Measurements from ENCODE around the gene SCD5. TPM values are rescaled to one million over a fixed set of nuclear protein-coding genes. Genes with fewer than 3 reads are reported as not detected.

SCD5 gene
- total and polyA plus RNA-seq, 2 experiments from 2014 or later, result 0.79 to 1.6 TPM

DNA sequence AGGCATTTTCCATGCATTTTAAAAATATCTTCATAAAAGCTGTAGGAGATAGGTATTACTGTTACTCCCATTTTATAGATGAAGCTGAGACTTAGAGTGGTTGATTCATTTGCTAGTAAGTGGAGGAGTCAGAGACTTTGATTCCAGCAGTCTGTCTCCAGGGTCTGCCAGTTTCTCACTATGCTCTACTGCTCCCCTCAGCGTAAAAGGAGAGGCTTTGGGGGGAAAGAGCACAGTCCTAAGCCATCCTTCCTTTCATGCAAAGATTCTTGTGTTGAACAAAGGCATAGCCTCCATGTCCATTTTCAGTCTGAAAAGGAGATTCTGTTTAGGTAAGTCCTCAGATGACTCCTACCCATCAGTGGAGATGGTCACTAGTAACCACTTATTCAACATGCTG, 119.1 kb downstream of the SCD5 start:
- Mint-ChIP-seq H3K27me3 (ENCODE audit: insufficient read depth, low read depth, poor library complexity) (peaks cover 1% of the 10 kb centered on the region), H3K9me3 (no peaks in the 10 kb centered on the region), H3K4me1 (peaks cover 3% of the 10 kb centered on the region; the same call in 1 of the 3 replicates), H3K27ac (no peak overlapping the region), H3K4me3 (no peak overlapping the region), H3K36me3 (ENCODE audit: low read depth) (no peaks in the 10 kb centered on the region)
- TF ChIP-seq, protein P1, sequence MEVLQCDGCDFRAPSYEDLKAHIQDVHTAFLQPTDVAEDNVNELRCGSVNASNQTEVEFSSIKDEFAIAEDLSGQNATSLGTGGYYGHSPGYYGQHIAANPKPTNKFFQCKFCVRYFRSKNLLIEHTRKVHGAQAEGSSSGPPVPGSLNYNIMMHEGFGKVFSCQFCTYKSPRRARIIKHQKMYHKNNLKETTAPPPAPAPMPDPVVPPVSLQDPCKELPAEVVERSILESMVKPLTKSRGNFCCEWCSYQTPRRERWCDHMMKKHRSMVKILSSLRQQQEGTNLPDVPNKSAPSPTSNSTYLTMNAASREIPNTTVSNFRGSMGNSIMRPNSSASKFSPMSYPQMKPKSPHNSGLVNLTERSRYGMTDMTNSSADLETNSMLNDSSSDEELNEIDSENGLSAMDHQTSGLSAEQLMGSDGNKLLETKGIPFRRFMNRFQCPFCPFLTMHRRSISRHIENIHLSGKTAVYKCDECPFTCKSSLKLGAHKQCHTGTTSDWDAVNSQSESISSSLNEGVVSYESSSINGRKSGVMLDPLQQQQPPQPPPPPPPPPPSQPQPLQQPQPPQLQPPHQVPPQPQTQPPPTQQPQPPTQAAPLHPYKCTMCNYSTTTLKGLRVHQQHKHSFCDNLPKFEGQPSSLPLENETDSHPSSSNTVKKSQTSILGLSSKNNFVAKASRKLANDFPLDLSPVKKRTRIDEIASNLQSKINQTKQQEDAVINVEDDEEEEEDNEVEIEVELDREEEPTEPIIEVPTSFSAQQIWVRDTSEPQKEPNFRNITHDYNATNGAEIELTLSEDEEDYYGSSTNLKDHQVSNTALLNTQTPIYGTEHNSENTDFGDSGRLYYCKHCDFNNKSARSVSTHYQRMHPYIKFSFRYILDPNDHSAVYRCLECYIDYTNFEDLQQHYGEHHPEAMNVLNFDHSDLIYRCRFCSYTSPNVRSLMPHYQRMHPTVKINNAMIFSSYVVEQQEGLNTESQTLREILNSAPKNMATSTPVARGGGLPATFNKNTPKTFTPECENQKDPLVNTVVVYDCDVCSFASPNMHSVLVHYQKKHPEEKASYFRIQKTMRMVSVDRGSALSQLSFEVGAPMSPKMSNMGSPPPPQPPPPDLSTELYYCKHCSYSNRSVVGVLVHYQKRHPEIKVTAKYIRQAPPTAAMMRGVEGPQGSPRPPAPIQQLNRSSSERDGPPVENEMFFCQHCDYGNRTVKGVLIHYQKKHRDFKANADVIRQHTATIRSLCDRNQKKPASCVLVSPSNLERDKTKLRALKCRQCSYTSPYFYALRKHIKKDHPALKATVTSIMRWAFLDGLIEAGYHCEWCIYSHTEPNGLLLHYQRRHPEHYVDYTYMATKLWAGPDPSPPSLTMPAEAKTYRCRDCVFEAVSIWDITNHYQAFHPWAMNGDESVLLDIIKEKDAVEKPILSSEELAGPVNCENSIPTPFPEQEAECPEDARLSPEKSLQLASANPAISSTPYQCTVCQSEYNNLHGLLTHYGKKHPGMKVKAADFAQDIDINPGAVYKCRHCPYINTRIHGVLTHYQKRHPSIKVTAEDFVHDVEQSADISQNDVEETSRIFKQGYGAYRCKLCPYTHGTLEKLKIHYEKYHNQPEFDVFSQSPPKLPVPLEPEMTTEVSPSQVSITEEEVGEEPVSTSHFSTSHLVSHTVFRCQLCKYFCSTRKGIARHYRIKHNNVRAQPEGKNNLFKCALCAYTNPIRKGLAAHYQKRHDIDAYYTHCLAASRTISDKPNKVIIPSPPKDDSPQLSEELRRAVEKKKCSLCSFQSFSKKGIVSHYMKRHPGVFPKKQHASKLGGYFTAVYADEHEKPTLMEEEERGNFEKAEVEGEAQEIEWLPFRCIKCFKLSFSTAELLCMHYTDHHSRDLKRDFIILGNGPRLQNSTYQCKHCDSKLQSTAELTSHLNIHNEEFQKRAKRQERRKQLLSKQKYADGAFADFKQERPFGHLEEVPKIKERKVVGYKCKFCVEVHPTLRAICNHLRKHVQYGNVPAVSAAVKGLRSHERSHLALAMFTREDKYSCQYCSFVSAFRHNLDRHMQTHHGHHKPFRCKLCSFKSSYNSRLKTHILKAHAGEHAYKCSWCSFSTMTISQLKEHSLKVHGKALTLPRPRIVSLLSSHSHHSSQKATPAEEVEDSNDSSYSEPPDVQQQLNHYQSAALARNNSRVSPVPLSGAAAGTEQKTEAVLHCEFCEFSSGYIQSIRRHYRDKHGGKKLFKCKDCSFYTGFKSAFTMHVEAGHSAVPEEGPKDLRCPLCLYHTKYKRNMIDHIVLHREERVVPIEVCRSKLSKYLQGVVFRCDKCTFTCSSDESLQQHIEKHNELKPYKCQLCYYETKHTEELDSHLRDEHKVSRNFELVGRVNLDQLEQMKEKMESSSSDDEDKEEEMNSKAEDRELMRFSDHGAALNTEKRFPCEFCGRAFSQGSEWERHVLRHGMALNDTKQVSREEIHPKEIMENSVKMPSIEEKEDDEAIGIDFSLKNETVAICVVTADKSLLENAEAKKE (CRISPR knock-in tag; IDR thresholded peaks at IDR 0.05), result no peak
- TF ChIP-seq, protein P2, sequence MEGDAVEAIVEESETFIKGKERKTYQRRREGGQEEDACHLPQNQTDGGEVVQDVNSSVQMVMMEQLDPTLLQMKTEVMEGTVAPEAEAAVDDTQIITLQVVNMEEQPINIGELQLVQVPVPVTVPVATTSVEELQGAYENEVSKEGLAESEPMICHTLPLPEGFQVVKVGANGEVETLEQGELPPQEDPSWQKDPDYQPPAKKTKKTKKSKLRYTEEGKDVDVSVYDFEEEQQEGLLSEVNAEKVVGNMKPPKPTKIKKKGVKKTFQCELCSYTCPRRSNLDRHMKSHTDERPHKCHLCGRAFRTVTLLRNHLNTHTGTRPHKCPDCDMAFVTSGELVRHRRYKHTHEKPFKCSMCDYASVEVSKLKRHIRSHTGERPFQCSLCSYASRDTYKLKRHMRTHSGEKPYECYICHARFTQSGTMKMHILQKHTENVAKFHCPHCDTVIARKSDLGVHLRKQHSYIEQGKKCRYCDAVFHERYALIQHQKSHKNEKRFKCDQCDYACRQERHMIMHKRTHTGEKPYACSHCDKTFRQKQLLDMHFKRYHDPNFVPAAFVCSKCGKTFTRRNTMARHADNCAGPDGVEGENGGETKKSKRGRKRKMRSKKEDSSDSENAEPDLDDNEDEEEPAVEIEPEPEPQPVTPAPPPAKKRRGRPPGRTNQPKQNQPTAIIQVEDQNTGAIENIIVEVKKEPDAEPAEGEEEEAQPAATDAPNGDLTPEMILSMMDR (conservative IDR thresholded peaks at IDR 0.05; ENCODE audit: low read depth in 2 of 2), result peak; percentile 27 to 48; a peak in 3 of 4 replicates
- no peak for DNase-seq (ENCODE audit: low spot score)
- Histone ChIP-seq H3K4me2 (no peak overlapping the region), H3K27ac (ENCODE audit: low read depth) (no peak overlapping the region), H3K27me3 (ENCODE audit: insufficient read depth) (no peaks in the 10 kb centered on the region), H3K79me2 (replicated peaks; ENCODE audit: insufficient read depth) (no peaks in the 10 kb centered on the region), H3K4me3 (no peak overlapping the region), H3K36me3 (ENCODE audit: insufficient read depth) (no peaks in the 10 kb centered on the region), H3F3A (replicated peaks; ENCODE audit: low read depth) (no peaks in the 10 kb centered on the region), H2AFZ (no peak overlapping the region), H3K4me1 (ENCODE audit: insufficient read depth) (no peaks in the 10 kb centered on the region), H3K9me2 (ENCODE audit: insufficient read depth) (no peaks in the 10 kb centered on the region), H4K20me1 (replicated peaks; ENCODE audit: insufficient read depth) (no peaks in the 10 kb centered on the region)
- ATAC-seq, result peak; percentile 80

DNA sequence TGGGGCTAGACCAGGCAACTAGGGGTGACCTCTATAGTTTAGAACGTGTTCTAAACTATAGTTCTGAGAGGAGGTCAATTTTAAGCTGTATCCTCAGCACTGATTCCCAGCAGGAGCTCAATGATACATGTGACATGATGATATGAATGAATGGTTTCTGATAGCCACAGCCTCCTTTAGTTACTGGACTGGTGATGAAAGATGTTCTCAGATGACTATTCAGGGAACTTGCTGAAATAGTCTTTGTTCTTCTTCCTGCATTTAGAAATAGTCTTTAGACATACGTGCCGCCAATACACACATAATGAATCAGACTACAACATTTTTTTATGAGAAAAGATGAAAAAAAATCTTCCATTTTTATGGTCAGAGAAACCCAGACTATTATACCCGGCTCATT, 120.5 kb downstream of the SCD5 start:
- no peaks in the 10 kb centered on the region for H3K27me3 Mint-ChIP-seq (ENCODE audit: insufficient read depth, low read depth, poor library complexity)
- H3K27me3 ChIP-seq (ENCODE audit: insufficient read depth), result no peaks in the 10 kb centered on the region
- no peak overlapping the region for H3K27ac ChIP-seq (ENCODE audit: low read depth)
- no peak overlapping the region for H3K4me3 Mint-ChIP-seq
- H3K4me1 ChIP-seq (ENCODE audit: insufficient read depth), result no peaks in the 10 kb centered on the region
- no peaks in the 10 kb centered on the region for H3K79me2 ChIP-seq (replicated peaks; ENCODE audit: insufficient read depth)
- H4K20me1 ChIP-seq (replicated peaks; ENCODE audit: insufficient read depth), result no peaks in the 10 kb centered on the region
- H3K4me2 ChIP-seq, result no peak overlapping the region
- H2AFZ ChIP-seq, result no peak overlapping the region
- H3K9me2 ChIP-seq (ENCODE audit: insufficient read depth), result no peaks in the 10 kb centered on the region
- peaks cover 3% of the 10 kb centered on the region; the same call in 1 of the 3 replicates for H3K4me1 Mint-ChIP-seq
- H3K36me3 ChIP-seq (ENCODE audit: insufficient read depth), result no peaks in the 10 kb centered on the region
- H3K4me3 ChIP-seq, result no peak overlapping the region
- H3K36me3 Mint-ChIP-seq (ENCODE audit: low read depth), result no peaks in the 10 kb centered on the region
- ATAC-seq (no peak), DNase-seq (ENCODE audit: low spot score) (no peak)
- no peaks in the 10 kb centered on the region for H3K9me3 Mint-ChIP-seq
- H3F3A ChIP-seq (replicated peaks; ENCODE audit: low read depth), result no peaks in the 10 kb centered on the region
- no peak overlapping the region for H3K27ac Mint-ChIP-seq
- TF ChIP-seq NANOG (IDR thresholded peaks at IDR 0.05; ENCODE audit: borderline replicate concordance) (no peak), CREB1 (CRISPR knock-in tag; IDR thresholded peaks at IDR 0.05; ENCODE audit: low read depth) (no peak)
- TF ChIP-seq, protein P1 (CRISPR knock-in tag; IDR thresholded peaks at IDR 0.05), result no peak

All from GM23338 (cell line).